ENCODE data around the gene RTL3.

DNA sequence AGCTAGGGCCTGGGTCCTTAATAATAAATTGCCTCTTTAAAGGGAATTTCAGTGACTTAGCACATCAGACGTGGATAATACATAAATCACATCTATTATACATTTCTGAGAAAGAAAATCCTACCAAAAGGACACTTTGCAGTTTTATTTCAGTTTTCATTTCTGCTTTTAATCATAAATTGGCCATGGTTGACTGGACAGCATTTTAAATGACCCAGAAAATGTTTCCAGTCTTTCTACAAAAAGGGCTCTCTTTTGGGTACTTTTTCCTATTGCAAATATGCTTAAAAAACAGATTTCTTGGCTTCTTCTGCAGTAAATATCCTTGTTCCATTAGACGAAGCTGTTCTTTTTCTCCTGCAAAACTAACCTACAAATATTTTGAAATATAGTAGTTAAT lies 46.9 kb upstream of the RTL3 start:
- TF ChIP-seq, protein P1, sequence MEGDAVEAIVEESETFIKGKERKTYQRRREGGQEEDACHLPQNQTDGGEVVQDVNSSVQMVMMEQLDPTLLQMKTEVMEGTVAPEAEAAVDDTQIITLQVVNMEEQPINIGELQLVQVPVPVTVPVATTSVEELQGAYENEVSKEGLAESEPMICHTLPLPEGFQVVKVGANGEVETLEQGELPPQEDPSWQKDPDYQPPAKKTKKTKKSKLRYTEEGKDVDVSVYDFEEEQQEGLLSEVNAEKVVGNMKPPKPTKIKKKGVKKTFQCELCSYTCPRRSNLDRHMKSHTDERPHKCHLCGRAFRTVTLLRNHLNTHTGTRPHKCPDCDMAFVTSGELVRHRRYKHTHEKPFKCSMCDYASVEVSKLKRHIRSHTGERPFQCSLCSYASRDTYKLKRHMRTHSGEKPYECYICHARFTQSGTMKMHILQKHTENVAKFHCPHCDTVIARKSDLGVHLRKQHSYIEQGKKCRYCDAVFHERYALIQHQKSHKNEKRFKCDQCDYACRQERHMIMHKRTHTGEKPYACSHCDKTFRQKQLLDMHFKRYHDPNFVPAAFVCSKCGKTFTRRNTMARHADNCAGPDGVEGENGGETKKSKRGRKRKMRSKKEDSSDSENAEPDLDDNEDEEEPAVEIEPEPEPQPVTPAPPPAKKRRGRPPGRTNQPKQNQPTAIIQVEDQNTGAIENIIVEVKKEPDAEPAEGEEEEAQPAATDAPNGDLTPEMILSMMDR (conservative IDR thresholded peaks at IDR 0.05; ENCODE audit: low read depth in 2 of 2): no peak
- TF ChIP-seq, protein P2, sequence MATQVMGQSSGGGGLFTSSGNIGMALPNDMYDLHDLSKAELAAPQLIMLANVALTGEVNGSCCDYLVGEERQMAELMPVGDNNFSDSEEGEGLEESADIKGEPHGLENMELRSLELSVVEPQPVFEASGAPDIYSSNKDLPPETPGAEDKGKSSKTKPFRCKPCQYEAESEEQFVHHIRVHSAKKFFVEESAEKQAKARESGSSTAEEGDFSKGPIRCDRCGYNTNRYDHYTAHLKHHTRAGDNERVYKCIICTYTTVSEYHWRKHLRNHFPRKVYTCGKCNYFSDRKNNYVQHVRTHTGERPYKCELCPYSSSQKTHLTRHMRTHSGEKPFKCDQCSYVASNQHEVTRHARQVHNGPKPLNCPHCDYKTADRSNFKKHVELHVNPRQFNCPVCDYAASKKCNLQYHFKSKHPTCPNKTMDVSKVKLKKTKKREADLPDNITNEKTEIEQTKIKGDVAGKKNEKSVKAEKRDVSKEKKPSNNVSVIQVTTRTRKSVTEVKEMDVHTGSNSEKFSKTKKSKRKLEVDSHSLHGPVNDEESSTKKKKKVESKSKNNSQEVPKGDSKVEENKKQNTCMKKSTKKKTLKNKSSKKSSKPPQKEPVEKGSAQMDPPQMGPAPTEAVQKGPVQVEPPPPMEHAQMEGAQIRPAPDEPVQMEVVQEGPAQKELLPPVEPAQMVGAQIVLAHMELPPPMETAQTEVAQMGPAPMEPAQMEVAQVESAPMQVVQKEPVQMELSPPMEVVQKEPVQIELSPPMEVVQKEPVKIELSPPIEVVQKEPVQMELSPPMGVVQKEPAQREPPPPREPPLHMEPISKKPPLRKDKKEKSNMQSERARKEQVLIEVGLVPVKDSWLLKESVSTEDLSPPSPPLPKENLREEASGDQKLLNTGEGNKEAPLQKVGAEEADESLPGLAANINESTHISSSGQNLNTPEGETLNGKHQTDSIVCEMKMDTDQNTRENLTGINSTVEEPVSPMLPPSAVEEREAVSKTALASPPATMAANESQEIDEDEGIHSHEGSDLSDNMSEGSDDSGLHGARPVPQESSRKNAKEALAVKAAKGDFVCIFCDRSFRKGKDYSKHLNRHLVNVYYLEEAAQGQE (IDR thresholded peaks at IDR 0.05; ENCODE audit: unreplicated experiment): no peak
- TF ChIP-seq CREB1 (CRISPR knock-in tag; IDR thresholded peaks at IDR 0.05; ENCODE audit: low read depth) (no peak), JUNB (IDR thresholded peaks at IDR 0.05; ENCODE audit: unreplicated experiment) (no peak), STAT1 (IDR thresholded peaks at IDR 0.05; ENCODE audit: unreplicated experiment) (no peak), EZH2 (IDR thresholded peaks at IDR 0.05; ENCODE audit: low read depth, unreplicated experiment) (no peak), EZH2phosphoT487 (IDR thresholded peaks at IDR 0.05; ENCODE audit: unreplicated experiment) (no peak), NANOG (IDR thresholded peaks at IDR 0.05; ENCODE audit: borderline replicate concordance) (no peak), POLR2AphosphoS5 (IDR thresholded peaks at IDR 0.05; ENCODE audit: low read depth) (no peak)

Measured in GM23338 (cell line).